GM21576 (cell line): Measurements from ENCODE around the gene MMP1.

Experiments used
- ATAC-seq: cut with Tn5 transposase; IDR thresholded peaks from one replicate; pipeline ENCODE4 v1.9.1; 2021; ENCODE audit warnings: mild to moderate bottlenecking, moderate library complexity; ENCODE audit not compliant: unreplicated experiment

Gene MMP1

GRCh38 chr11:102798012-102798746 is at the start of gene MMP1:
MMP1 (minus strand) TSS chr11:102798160; CDS start chr11:102798092, 68 bp downstream.
- ATAC-seq: no peak

GRCh38 chr11:102846292-102846691 is 48.3 kb upstream of the MMP1 start:
- ATAC-seq: no peak

- no peak for ATAC-seq
These were observed 45.5 kb upstream of the MMP1 start, which contains the start of gene MMP3 for GRCh38 chr11:102843489-102843888. MMP3 (minus strand) TSS chr11:102843609; CDS start chr11:102843546, 63 bp downstream.

- ATAC-seq: no peak
These were observed 45.0 kb upstream of the MMP1 start for GRCh38 chr11:102842930-102843329.

- no peak for ATAC-seq
These were observed 42.1 kb upstream of the MMP1 start for GRCh38 chr11:102840018-102840417.

- no peak for ATAC-seq
These were observed 39.7 kb upstream of the MMP1 start for GRCh38 chr11:102837646-102838045.

- no peak for ATAC-seq
These were observed 39.2 kb upstream of the MMP1 start for GRCh38 chr11:102837156-102837555.

- ATAC-seq: no peak
These were observed 38.4 kb upstream of the MMP1 start for GRCh38 chr11:102836290-102836875.

- no peak for ATAC-seq
These were observed 35.8 kb upstream of the MMP1 start for GRCh38 chr11:102833731-102834130.

GRCh38 chr11:102832612-102833011 is 34.7 kb upstream of the MMP1 start:
- ATAC-seq: no peak

GRCh38 chr11:102831489-102832440 is 33.8 kb upstream of the MMP1 start:
- ATAC-seq: peak; percentile 68

- no peak for ATAC-seq
These were observed 33.1 kb upstream of the MMP1 start for GRCh38 chr11:102831128-102831488.

GRCh38 chr11:102830001-102830727 is 32.2 kb upstream of the MMP1 start:
- ATAC-seq: no peak

- no peak for ATAC-seq
These were observed 31.5 kb upstream of the MMP1 start for GRCh38 chr11:102829316-102830000.

- ATAC-seq: no peak
These were observed 26.6 kb upstream of the MMP1 start for GRCh38 chr11:102824556-102824955.

- ATAC-seq: no peak
These were observed 21.5 kb upstream of the MMP1 start for GRCh38 chr11:102819491-102819890.

- ATAC-seq: no peak
These were observed 15.5 kb upstream of the MMP1 start for GRCh38 chr11:102813484-102813883.

GRCh38 chr11:102812188-102812587 is 14.2 kb upstream of the MMP1 start:
- ATAC-seq: no peak

GRCh38 chr11:102810950-102811660 is 13.1 kb upstream of the MMP1 start:
- ATAC-seq: no peak

GRCh38 chr11:102809971-102810370 is 12.0 kb upstream of the MMP1 start:
- ATAC-seq: no peak
